ENCODE measurements around the gene C11orf42.

The C11orf42 gene, protein sequence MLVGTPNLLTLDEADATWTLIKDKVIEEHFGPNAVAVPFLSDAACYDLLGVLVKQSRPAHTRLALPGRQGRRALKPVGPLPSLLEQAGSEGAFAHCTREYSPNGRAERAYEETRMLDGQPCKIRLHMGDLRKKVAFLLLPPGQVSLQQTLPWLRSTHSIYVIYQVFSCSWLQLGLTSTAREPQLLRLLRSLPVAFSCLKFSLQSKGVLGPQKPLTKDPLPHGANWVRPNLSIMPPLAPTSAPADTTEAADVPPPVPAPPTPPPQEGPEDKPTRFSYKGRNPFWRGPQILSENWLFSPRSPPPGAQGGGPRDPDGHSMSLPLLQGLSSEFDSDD

DNA sequence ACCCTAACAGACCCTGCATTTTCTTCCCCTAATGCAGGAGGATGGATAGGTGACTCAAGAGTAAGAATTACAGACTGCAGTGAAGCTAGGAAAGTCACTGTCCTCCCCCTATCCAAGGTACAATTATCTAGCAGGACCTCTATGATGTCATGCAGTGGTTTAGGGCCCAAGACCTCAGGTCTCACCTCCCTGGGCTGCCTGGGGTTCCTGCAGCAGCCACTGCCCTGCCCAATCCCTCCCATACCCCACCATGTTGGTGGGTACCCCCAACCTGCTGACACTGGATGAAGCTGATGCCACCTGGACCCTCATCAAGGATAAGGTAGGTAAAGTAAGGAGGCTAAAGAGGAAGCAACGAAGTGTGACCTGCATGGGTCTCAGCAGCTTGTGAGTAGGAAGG is at the start of gene C11orf42:
TSS of gene C11orf42 (plus strand) at position 192 of the 400 bp plus-strand sequence. CDS start at position 251, 59 bp downstream.
- DNase-seq = no peak

- DNase-seq = no peak
Measured at GRCh38 chr11:6156628-6157359, 48.6 kb upstream of the C11orf42 start.

DNA sequence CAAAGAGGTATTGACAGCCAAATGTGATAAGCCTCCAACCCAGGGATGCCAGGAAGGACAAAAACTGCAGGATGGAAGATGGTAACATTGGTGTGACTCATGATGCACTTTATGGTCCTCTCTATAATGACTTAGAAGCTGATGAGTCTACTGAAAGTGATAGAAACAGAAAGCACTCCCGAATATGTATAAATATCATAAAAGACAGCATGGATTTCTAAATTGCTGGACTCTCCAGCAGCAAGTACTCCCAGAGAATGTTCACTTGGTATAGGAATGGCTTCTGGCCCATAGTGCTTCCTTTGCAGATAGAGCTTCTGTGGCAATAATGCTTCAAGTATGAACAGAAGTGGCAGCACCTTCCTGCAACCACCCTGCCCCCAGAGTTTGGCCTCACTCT is 35.1 kb upstream of the C11orf42 start, which contains the start of gene OR52B2:
TSS of gene OR52B2 (minus strand) at position 101 of the 400 bp plus-strand sequence. CDS start at position 101, 0 bp downstream.
- DNase-seq = no peak

DNA sequence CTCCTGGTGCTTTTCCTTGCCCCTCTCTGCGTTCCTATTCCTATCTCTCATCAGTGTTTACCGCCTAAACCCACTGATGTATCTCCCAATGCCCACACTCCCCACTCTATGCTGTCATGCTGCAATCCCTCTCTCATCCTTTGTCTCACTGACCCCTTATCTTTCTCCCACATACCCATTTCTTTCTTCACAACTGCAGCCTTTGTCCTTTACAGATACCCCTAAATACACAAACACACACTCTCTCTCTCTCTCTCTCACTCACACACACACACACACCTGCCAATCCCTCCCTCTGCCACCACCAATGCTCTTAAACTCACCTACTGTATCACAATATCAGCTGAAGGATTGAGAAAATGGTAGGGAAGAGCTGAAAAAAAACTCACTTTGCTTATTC is 29.9 kb upstream of the C11orf42 start:
- DNase-seq = no peak

- no peak for DNase-seq
Measured at GRCh38 chr11:6191742-6192141, 13.6 kb upstream of the C11orf42 start.

GRCh38 chr11:6194065-6194581 is 11.2 kb upstream of the C11orf42 start:
- no peak for DNase-seq

DNA sequence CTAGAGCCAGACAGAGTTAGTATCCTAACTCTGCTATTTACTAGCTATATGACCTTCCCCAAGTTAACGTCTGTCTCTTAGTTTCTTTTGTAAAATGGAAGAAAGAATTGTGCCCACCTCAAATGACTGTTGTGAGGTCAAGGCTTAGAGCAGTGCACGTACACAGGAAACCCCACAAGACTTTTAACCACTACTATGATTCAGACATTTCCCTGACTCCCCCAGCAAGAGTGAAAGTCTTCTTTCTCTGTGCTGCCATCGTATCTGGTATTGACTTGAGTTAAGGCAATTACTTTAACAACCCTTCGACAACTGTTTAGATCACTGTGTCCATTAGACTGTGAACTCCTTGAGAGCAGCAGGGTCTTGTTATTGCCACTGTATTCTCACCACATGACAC is 9.0 kb upstream of the C11orf42 start:
- no peak for DNase-seq

DNA sequence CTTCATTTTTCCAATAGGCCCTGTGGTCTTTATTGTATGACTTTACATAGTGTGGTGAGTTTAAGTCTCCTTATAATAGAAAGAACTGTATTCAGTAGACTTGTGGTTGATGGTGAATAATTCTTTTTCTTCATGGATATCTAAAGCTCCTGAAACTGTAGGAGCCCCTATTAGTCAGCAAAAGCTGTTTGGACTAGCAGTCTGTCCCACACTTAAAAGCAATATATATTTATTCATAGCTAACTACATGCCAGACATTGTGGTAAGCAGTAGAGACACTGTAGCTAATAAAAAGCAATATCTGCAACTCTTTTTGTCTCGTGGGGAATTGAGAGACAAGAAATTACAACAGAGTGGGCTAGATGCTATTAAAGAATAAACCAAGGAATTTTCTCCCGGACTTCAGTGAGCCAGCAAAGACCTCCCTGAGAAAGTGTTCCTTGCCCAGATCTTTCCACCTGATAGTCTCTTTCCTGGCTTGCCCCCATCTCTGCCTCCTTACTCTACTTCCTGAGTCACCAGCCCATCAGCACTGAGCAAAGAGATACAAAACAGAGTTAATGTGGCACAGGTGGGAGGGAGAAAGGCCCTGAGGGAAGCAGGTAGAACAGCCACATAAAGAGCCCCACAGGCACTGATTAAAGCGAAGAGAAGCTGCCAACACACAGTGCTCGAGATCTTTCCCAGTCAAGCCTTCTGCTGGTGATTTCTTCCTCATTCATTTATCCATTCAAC is 7.7 kb upstream of the C11orf42 start:
- DNase-seq = no peak

DNA sequence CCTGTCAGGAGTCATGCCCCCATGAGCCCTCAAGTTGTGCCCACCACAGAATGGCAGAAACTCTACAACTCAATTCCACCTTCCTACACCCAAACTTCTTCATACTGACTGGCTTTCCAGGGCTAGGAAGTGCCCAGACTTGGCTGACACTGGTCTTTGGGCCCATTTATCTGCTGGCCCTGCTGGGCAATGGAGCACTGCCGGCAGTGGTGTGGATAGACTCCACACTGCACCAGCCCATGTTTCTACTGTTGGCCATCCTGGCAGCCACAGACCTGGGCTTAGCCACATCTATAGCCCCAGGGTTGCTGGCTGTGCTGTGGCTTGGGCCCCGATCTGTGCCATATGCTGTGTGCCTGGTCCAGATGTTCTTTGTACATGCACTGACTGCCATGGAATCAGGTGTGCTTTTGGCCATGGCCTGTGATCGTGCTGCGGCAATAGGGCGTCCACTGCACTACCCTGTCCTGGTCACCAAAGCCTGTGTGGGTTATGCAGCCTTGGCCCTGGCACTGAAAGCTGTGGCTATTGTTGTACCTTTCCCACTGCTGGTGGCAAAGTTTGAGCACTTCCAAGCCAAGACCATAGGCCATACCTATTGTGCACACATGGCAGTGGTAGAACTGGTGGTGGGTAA is 6.1 kb upstream of the C11orf42 start, which contains the start of gene OR52W1:
TSS of gene OR52W1 (plus strand) at position 51 of the 637 bp plus-strand sequence. CDS start at position 51, 0 bp downstream.
- DNase-seq = no peak

DNA sequence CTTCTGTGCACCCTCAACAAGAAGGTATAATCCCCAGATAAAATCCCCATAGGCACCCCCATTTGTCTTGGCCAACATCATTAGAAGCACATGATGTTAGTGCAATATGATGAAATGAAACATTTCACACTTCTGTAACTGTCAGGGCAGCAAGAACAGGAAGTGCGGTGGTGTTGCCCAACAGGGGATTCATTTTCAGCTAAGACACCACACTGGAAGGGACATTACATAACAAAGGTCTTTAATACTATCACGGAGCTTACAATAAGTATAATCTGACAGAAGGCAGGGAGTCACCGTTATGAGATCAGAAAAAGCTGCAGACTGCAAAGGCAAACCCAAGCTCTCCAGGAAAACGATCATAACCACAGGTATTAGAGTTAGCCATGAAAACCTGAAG is 4.4 kb upstream of the C11orf42 start:
- DNase-seq = no peak

DNA sequence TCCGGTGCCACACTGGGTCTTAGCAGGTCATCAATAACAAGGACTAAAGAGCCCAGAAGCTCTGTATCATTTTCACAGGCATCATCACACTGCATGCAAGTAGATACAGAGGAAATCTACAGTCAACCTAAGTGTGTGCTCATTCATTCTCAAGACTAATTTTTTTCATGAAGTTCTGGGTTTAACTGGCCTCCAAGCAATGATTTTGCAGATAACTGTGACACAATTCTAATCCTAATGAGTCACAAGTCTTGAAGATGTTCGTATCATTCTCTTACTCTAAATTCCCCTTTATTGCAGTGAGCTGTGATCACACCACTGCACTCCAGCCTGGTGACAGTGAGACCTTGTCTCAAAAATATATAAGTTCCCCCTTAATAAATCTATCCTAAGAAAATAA is 3.9 kb upstream of the C11orf42 start:
- DNase-seq = no peak

- no peak for DNase-seq
Measured at GRCh38 chr11:6202041-6202440, 3.3 kb upstream of the C11orf42 start.

GRCh38 chr11:6203327-6203726 is 2.0 kb upstream of the C11orf42 start:
- no peak for DNase-seq

DNA sequence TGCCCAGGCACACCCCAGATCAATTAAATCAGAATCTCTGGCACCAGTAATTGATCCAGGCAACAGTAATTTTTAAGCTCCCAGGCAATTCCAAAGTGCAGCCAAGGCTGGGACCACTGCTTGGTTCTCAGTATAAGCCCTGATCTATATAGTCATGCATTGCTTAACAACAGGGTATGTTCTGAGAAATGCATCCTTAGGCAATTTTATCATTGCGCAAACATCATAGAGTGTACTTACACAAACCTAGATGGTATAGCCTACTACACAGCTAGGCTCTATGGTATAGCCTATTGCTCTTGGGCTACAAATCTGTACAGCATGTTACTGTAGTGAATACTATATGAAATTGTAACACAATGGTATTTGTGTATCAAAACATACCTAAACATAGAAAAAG is 651 bp upstream of the C11orf42 start:
- no peak for DNase-seq

DNA sequence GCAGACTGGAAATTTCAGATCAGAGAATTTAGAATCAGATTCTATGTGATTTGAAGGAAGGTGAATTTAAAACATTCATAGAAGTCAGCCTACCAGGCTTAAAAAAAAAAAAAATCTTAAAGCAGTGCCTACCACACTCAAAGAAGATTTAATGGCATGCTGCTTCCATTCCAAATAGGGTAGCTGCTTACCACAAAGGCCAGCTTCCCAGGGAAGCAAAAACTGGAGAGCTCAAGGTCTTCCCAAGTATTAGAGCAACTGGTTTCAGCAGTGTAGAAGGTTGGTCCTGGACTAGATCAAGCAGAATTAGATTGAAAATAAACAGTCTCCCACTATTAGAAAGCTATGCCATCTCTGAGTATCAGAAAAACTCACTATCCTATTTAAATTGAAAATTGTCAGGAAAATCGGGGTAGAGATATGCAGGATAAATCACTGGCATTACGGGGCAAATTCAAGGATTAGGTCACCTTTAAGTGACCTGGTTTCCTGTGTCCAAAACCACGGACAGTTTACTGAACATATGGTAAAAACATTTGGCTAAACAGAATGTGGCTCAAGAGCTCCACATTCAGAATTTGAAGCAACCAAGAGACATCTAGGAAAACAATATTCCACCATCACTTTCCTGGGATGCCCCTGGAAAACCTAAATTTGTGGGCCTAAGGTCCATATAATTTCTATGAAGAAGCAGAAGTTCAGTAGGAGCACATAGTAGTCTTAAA is 1.3 kb downstream of the C11orf42 start:
- no peak for DNase-seq

GRCh38 chr11:6209801-6210200 is 4.4 kb downstream of the C11orf42 start:
- no peak for DNase-seq

DNA sequence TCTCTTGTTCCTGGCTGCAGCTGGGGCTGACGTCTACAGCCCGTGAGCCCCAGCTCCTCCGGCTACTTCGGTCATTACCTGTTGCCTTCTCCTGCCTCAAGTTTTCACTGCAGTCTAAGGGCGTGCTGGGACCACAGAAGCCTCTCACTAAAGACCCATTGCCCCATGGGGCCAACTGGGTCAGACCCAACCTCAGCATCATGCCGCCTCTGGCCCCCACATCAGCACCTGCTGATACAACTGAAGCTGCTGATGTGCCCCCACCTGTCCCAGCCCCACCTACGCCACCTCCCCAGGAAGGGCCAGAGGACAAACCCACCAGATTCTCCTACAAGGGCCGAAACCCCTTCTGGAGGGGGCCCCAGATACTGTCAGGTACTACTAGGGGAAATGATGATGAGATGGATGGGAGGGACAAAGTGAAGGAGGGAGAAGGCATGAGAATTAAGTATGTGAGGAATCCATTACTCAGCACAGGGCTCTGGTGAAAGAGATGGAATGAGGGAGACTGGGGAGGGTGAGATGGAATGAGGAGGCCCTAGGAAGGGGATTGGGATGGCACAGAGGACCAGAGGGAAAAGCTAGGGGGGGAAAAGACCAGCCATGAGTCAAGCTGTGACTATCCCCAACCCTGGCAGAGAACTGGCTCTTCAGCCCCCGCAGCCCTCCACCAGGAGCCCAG is 5.1 kb downstream of the C11orf42 start:
- DNase-seq = no peak

DNA sequence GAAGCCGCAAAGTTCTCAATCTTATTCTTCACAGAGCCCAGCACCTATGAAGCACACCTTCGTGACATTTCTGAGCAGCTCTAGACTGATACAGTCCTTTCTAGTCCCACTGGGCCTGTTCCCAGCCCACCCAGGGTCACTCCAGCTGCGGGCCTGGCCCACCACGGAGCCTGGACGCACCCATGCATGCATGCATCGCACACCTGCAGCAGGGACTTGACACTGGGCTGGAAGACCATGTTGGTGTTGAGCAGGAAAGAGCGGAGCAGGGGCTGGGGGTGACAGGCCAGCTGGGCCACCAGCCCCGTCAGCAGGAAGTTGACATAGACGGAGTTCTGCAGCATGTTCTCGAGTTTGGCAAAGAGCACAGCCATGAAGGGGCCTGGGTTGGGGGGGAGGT is 9.2 kb downstream of the C11orf42 start:
- no peak for DNase-seq

GRCh38 chr11:6216501-6216900 is 11.1 kb downstream of the C11orf42 start:
- DNase-seq = no peak

DNA sequence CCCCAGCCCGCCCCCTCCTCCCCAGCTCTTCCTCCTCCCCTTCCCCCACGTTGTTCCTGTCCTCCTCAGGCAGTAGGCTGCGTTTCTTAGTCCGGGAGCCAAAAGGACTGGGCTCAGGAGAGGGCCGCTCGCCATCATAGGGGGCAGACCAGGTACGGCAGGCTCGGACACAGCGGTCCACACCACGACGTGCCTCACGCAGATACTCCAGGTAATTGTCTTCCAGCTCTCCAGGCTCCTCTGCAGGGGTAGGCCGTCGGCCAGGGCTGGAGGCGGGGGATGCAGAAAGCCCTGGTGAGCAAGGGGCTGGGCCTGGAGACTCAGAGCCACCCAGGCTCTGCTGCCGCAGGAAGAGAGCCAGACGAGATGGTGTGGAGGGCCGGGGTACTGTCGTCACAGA is 12.4 kb downstream of the C11orf42 start:
- DNase-seq = no peak

- no peak for DNase-seq
Measured at GRCh38 chr11:6219359-6219758, 14.0 kb downstream of the C11orf42 start.

All from NCI-H1694 treated with DMSO at 0.1 percent for 48 hours (cell line).